Stimulated activated CD8-positive, alpha-beta memory T cell treated with anti-CD3 and anti-CD28 coated beads, Interleukin-4, amount 100 ng/mL, for 24 hours (primary cell): ENCODE data around the gene ASS1.

Source experiments
- DNase-seq: peaks from one replicate; pipeline ENCODE4 v3.0.0-alpha.2; 2020; ENCODE audit warnings: low read depth

ASS1 gene

GRCh38 chr9:130535818-130536521 is 91.2 kb downstream of the ASS1 start:
- DNase-seq = no peak

DNA sequence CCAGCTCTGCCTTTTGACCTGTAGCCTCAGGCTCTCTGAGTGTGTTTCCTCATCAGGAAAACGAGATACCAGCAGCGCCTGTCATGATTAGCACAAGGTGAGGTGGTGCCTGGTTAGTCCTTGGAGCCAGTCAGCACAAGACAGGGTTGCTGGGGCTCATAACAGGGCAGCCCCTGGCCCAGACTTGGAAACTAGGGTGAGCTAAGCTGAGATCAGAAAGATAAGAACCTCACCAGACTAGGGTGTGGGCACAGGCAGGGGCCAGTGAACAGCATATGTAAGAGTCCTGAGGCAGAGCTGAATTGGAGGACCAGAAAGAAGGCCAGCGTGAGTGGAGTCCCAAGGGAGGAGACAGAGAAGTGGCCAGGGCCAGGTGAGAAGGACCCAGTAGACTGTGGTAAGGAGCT is 91.9 kb downstream of the ASS1 start:
- DNase-seq = no peak

DNA sequence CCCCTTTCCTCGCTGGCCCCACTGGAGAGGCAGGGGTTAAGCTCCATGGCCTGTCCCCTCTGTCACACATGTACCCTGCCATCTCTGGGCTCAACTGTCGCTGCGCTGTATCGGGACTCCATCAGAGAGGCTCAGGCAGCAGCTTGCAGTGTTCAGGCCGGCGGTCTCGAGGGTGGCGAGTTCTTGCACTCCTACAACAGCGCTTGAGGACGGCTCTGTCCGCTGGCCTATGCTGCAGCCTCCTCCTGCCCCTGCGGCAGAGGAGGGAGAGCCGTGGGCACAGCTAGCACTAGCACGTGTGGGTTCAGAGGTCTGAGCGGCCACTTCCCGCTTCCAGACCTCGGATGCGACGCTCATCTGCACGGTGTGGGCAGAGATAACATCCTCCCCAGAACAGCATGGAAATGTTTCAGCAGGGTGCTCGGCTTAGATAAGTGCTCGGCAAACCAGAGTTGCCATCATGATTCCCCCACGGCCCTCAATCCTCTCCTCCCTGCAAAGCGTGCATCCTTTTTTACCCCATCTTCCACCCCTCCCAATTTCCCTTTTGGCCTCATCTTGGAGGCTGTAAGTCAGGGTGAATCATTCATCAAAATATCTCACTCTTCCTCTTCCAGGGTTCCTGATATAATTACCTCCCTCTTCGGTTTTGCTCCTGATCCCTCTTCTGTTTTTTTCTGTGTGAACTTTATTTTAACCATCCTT is 92.7 kb downstream of the ASS1 start:
- DNase-seq = no peak

GRCh38 chr9:130539420-130540223 is 94.9 kb downstream of the ASS1 start:
- DNase-seq = no peak

- no peak for DNase-seq
Observed at GRCh38 chr9:130541533-130541932, 96.8 kb downstream of the ASS1 start.

DNA sequence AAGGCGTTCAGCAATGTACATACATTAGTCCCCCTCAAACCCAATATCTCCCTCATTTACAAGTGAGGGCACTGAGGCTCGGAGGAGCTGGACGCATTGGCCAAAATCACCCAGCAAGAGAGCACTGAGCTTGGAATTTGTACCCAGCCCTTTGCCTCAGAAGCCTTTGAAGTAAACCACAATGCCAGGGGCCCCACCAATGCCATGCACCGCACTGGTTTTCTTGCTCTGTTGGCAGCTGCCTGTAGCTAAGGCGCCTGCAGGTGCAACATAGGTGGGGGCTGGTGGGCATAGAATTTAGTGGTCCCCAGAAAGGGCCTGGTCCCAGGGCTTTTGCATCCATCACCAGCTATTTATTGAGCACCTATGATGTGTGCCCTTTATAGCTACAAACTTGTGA is 97.3 kb downstream of the ASS1 start:
- DNase-seq = no peak

GRCh38 chr9:130542457-130543228 is 97.9 kb downstream of the ASS1 start:
- no peak for DNase-seq

DNA sequence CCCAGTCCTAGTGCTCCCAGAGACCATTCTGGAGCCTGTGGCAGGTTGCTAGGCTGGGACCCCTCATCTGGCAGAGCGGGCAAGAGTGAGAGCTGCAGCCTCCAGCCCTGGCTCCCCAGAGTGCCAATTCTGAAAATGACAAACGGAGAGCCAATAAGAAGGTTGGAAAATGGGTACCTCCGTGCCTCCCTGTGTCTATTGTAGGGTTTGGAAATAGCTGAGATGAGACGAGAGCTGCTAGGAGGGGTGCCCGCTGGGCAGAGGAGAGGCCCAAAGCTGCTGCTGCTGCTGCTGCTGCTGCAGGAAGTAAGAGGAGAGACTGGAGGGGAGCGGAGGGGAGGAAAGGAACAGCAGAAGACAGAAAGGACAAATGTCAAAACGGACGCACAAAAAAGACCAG is 98.6 kb downstream of the ASS1 start:
- no peak for DNase-seq

DNA sequence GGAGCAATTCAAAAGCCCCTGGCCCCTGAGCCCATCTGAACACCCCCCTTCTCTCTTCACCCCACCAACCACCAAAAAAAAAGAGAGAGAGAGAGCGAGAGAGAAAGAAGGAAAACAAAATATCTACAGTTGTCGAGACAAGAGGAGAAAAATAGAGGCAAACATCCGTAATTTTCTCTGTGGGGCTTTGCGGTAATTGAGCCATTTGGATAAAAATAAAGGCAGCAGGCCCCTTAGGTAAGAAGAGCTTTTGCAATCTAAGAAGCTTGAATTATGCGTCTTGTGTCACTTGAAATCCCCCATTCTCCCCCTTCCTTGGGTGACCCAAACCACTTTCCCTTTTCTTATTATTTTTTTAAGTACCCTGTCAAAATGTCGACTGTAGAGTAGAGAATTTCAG is 99.1 kb downstream of the ASS1 start:
- DNase-seq = no peak

GRCh38 chr9:130544364-130544763 is 99.6 kb downstream of the ASS1 start:
- DNase-seq = no peak

DNA sequence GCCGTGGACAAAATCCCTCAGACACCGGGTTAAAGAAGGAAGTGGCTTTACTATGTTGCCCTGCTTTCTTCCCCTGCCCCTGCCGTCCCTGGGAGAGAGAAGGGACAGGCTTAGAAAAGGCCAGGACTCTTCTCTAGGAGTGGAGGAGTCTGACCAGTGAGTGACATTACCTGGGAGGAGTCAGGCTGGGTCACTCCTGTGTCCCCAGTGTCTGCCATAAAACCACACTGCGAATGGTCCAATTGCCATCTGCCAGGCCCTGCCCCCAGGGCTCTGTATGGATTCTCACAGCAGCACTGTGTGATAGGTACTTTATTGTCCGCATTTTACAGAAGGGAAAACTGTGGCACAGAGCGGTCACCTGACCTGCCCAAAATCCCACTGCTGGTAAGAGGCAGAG is 103.3 kb downstream of the ASS1 start:
- no peak for DNase-seq

- no peak for DNase-seq
Observed at GRCh38 chr9:130549093-130549735, 104.5 kb downstream of the ASS1 start.
